GM12865 (cell line): ENCODE results near the gene PPP1R10.

Experiments
- DNase-seq: peaks from one replicate; pipeline ENCODE4 v3.0.0; 2010; ENCODE audit warnings: low read depth
- H3K4me3 ChIP-seq: 2 replicates; pipeline ENCODE4 v1.5.1; 2011; ENCODE audit warnings: mild to moderate bottlenecking, low read depth, low read length, control low read depth
- TF ChIP-seq, protein P1 (sequence below): IDR thresholded peaks from 2 replicates; pipeline ENCODE4 v1.5.1; 2011; ENCODE audit warnings: low read length, control low read depth, low read depth, inconsistent platforms; ENCODE audit not compliant: insufficient read depth; ENCODE audit errors: missing control alignments

PPP1R10 gene

DNA sequence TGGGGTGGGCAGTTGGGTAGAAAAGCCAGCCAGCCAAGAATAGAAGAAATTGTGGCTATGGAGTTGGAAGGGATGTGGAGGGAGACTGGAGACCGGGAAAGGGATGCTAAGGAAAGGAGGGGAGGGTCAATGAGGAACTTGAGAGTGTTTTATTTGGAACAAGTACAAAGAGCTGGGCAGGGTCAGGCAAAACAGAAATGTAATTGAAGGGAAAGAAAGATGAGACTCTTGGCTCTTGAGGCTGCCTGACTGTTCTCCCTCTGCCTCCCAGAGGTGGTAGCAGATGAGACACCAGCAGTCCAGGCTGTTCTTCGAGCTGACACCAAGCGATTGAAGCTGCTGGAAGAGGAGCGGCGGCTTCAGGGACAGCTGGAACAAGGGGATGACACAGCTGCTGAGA lies 33.1 kb downstream of the PPP1R10 start:
- no peak for DNase-seq
- TF ChIP-seq, protein P1, sequence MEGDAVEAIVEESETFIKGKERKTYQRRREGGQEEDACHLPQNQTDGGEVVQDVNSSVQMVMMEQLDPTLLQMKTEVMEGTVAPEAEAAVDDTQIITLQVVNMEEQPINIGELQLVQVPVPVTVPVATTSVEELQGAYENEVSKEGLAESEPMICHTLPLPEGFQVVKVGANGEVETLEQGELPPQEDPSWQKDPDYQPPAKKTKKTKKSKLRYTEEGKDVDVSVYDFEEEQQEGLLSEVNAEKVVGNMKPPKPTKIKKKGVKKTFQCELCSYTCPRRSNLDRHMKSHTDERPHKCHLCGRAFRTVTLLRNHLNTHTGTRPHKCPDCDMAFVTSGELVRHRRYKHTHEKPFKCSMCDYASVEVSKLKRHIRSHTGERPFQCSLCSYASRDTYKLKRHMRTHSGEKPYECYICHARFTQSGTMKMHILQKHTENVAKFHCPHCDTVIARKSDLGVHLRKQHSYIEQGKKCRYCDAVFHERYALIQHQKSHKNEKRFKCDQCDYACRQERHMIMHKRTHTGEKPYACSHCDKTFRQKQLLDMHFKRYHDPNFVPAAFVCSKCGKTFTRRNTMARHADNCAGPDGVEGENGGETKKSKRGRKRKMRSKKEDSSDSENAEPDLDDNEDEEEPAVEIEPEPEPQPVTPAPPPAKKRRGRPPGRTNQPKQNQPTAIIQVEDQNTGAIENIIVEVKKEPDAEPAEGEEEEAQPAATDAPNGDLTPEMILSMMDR: no peak
- no peak overlapping the region for H3K4me3 ChIP-seq

DNA sequence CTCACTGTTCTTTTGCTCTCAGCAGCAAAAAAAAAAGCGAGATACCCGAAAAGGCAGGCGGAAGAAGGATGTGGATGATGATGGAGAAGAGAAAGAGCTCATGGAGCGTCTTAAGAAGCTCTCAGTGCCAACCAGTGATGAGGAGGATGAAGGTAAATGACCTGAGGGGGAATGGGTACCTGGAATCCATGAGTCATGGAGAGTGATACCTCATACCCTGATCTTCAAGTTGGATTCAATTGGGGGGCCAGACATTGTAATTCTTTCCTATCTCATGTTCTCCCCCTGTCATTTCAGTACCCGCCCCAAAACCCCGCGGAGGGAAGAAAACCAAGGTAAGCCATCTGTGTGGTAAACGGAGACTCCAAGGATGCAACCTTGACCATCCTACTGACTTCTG lies 39.0 kb downstream of the PPP1R10 start:
- TF ChIP-seq, protein P1: no peak
- no peak for DNase-seq
- H3K4me3 ChIP-seq: no peak overlapping the region

DNA sequence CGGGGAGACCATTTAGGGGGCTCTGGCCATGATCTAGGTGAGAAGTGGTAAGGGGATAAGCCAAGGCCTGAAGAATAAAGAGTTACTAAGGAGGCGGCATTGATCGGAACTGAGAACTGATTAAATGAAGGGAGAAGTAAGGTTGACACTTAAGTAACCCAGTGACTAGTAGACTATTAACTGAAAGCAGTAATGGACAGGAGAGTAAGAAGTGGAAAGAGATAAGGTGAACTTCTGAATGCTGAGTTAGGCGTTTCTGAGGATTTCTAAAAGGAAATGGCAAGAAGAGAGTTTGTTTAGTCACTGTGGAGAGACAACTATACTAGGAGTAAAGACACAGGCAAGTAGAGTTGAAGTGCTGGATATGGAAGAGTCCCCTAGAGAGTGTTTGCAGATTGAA lies 43.9 kb downstream of the PPP1R10 start:
- TF ChIP-seq, protein P1: no peak
- no peak overlapping the region for H3K4me3 ChIP-seq
- no peak for DNase-seq

DNA sequence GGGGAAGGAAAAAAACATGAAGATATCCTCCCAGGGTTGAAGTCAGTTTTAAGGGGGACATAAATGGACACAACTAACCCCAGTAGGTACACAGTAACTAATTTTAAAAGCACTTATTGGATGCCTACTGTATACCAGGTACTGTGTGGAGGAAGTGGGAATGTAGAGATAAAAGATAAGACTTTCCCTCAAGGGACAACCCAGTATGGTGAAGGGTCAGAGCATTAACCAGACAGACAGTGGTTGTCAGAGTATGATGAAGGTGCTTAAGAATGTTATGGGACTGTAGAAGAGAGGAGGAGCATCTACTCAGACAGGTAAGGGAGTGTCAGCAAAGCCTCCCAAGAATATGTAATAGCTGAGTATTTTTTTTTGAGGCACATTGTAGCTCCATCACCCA lies 44.9 kb downstream of the PPP1R10 start:
- TF ChIP-seq, protein P1: no peak
- DNase-seq: no peak
- peak overlapping the region; percentile 95 for H3K4me3 ChIP-seq

DNA sequence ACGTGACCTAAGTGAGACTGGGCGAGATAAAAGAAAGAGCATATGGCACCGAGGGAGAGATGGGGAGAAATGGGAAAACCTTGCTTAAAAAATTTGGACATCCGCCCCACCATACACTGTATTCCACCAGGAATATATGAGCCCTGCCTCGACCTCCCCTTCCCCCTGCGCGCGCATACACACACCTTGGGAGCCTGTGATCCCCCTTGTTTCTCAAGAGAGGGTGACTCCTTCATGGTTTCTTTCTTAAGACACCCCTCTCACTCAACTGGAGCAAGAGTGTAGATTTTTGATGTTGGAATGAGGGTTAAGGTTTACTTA lies 45.3 kb downstream of the PPP1R10 start:
- DNase-seq: no peak
- peak overlapping the region; percentile 95 for H3K4me3 ChIP-seq
- TF ChIP-seq, protein P1: no peak

DNA sequence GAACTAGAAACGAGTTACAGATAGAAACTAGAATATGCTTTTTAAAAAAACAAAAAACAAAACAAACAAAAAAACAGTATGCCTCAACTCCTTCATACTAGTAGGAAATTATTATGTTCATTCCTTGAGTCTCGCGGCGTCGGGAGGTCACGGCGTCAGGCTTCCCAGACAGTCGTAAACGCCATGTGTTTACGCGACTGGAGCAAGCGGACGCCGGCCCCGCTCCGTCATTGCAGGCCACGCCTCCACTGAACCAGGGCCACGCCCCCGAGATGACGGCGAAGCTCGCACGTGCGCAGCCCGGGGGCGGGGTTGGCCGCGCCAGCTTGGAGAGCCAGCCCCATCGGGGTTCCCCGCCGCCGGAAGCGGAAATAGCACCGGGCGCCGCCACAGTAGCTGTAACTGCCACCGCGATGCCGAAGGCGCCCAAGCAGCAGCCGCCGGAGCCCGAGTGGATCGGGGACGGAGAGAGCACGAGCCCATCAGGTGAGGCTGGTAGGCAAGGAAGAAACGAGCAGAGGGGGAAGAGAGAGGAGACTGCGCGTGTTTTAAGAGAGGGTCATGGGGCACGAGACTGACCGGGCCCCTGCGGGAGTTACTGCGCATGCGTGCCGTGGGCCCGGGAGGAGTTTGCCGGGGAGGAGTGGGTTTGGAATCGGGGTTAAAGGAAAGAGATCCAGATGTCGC lies 45.8 kb downstream of the PPP1R10 start, which contains the start of gene ABCF1:
TSS of gene ABCF1 (plus strand) at position 368 of the 687 bp plus-strand sequence. CDS start at position 414, 46 bp downstream.
- TF ChIP-seq, protein P1: no peak

DNA sequence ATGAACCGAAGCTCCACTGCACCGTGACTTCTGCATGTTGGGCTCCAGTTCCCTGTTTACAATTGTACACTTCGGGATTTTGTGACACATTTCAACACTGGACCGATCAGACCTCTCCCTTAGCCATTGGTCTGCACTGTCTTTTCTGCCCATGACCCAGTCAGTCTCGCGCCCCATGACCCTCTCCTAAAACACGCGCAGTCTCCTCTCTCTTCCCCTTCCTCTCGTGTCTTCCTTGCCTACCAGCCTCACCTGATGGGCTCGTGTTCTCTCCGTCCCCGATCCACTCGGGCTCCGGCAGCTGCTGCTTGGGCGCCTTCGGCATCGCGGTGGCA lies 46.3 kb downstream of the PPP1R10 start:
- peak overlapping the region; percentile 95 for H3K4me3 ChIP-seq
- TF ChIP-seq, protein P1: no peak
- no peak for DNase-seq

More for the DNA sequence above, 45.8 kb downstream of the PPP1R10 start, which contains the start of gene ABCF1:
- H3K4me3 ChIP-seq: peak within 1 kb of the TSS; percentile 95
- DNase-seq: peak; percentile 99
